ENCODE results near the gene PBXIP1.

GRCh38 chr1:154952664-154953063 lies 3.2 kb downstream of the PBXIP1 start:
- TF ChIP-seq CTCF (IDR thresholded peaks at IDR 0.05; ENCODE audit: low read depth, low read length, poor library complexity, severe bottlenecking) (no peak), EZH2phosphoT487 (IDR thresholded peaks at IDR 0.05; ENCODE audit: borderline replicate concordance, low read length) (no peak)

Data from DOHH2 (cell line).